ENCODE results near the gene ASTN2.

DNA sequence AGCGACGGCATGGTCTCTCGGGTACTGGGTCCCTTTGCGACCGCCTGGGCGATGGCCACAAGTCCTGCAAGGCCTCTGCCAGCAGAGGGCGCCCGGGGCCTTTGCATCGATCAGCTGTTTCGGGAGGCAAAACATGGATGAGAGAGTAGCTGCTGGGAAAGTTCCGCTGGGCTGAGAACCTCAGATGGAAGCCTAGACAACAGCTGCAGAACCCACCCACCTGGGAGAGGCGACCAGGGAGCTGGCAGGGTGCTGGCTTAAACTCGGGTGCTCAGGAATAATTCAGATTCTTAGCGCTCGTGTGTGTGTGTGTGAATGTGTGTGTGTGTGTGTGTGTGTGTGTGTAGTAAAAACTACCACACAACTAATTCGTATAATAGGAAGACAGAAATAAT lies 677.7 kb downstream of the ASTN2 start:
- TF ChIP-seq GATA2 (IDR thresholded peaks at IDR 0.05; ENCODE audit: insufficient read depth, insufficient read length, low read depth, low read length) (no peak), POLR2A (IDR thresholded peaks at IDR 0.05; ENCODE audit: low read depth, low read length) (no peak), MAX (IDR thresholded peaks at IDR 0.05; ENCODE audit: insufficient read depth, insufficient read length) (no peak), EZH2 (IDR thresholded peaks at IDR 0.05; ENCODE audit: borderline replicate concordance, low read depth, low read length, severe bottlenecking) (no peak), POLR2AphosphoS5 (IDR thresholded peaks at IDR 0.05; ENCODE audit: insufficient read depth, low read depth, low read length) (no peak), MYC (IDR thresholded peaks at IDR 0.05; ENCODE audit: low read depth, low read length) (no peak), JUN (IDR thresholded peaks at IDR 0.05; ENCODE audit: borderline replicate concordance, insufficient read depth, insufficient read length, low read depth) (no peak), FOS (IDR thresholded peaks at IDR 0.05; ENCODE audit: borderline replicate concordance, insufficient read depth, low read length) (no peak)
- TF ChIP-seq, protein P1, sequence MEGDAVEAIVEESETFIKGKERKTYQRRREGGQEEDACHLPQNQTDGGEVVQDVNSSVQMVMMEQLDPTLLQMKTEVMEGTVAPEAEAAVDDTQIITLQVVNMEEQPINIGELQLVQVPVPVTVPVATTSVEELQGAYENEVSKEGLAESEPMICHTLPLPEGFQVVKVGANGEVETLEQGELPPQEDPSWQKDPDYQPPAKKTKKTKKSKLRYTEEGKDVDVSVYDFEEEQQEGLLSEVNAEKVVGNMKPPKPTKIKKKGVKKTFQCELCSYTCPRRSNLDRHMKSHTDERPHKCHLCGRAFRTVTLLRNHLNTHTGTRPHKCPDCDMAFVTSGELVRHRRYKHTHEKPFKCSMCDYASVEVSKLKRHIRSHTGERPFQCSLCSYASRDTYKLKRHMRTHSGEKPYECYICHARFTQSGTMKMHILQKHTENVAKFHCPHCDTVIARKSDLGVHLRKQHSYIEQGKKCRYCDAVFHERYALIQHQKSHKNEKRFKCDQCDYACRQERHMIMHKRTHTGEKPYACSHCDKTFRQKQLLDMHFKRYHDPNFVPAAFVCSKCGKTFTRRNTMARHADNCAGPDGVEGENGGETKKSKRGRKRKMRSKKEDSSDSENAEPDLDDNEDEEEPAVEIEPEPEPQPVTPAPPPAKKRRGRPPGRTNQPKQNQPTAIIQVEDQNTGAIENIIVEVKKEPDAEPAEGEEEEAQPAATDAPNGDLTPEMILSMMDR (IDR thresholded peaks at IDR 0.05; ENCODE audit: extremely low read depth in 1 of 2, insufficient read depth in 1 of 2, low read depth in 1 of 2, low read length in 2 of 2): peak; percentile 87 to 96

Measured in endothelial cell of umbilical vein (primary cell).